ENCODE data around the gene SCAF11. TPM values are rescaled to one million over a fixed set of nuclear protein-coding genes. Genes with fewer than 3 reads are reported as not detected.
A peak's percentile ranks its signal among the peaks of the same experiment; 100 is the strongest.
"Not testable (repeated sequence)": the region's sequence is repeated elsewhere in the genome, so short reads cannot be mapped to it uniquely, and the experiment has no call there.

SCAF11 gene
- polyA plus RNA-seq (ENCODE audit: insufficient read length in 4 of 4), result 100 to 1,000 TPM in 3 of 4 donors, 10 to 100 TPM in 1; 88.9 to 144 (median 113) TPM

- DNase-seq (ENCODE audit: low read depth in 4 of 4, low spot score in 2 of 4), result peak; percentile 99 to 100 (median 100)
Measured at GRCh38 chr12:45990468-45991283, at the start of gene SCAF11. SCAF11 (minus strand) TSS chr12:45990574; CDS start chr12:45964167, 26,407 bp downstream.

- DNase-seq (ENCODE audit: low read depth in 4 of 4, low spot score in 2 of 4), result not testable (repeated sequence)
Measured at GRCh38 chr12:46037066-46037465, 46.7 kb upstream of the SCAF11 start.

- no peak for DNase-seq (ENCODE audit: low read depth in 4 of 4, low spot score in 2 of 4)
Measured at GRCh38 chr12:46027172-46027571, 36.8 kb upstream of the SCAF11 start.

GRCh38 chr12:46024099-46024498, 33.7 kb upstream of the SCAF11 start:
- no peak for DNase-seq (ENCODE audit: low read depth in 4 of 4, low spot score in 2 of 4)

GRCh38 chr12:46020768-46021167, 30.4 kb upstream of the SCAF11 start:
- no peak for DNase-seq (ENCODE audit: low read depth in 4 of 4, low spot score in 2 of 4)

GRCh38 chr12:46018712-46019111, 28.3 kb upstream of the SCAF11 start:
- DNase-seq (ENCODE audit: low read depth in 4 of 4, low spot score in 2 of 4), result not testable (repeated sequence)

GRCh38 chr12:46017866-46018375, 27.5 kb upstream of the SCAF11 start:
- DNase-seq (ENCODE audit: low read depth in 4 of 4, low spot score in 2 of 4), result not testable (repeated sequence)

- DNase-seq (ENCODE audit: low read depth in 4 of 4, low spot score in 2 of 4), result no peak
Measured at GRCh38 chr12:46005823-46006222, 15.4 kb upstream of the SCAF11 start.

GRCh38 chr12:46005151-46005797, 14.9 kb upstream of the SCAF11 start:
- DNase-seq (ENCODE audit: low read depth in 4 of 4, low spot score in 2 of 4), result no peak

- no peak for DNase-seq (ENCODE audit: low read depth in 4 of 4, low spot score in 2 of 4)
Measured at GRCh38 chr12:46004715-46005114, 14.3 kb upstream of the SCAF11 start.

- not testable (repeated sequence) for DNase-seq (ENCODE audit: low read depth in 4 of 4, low spot score in 2 of 4)
Measured at GRCh38 chr12:46000076-46000475, 9.7 kb upstream of the SCAF11 start.

- no peak for DNase-seq (ENCODE audit: low read depth in 4 of 4, low spot score in 2 of 4)
Measured at GRCh38 chr12:45994736-45995135, 4.4 kb upstream of the SCAF11 start.

GRCh38 chr12:45991284-45992249, 1.2 kb upstream of the SCAF11 start:
- peak in 3 of 4 donors; percentile 49 to 62 (median 50) for DNase-seq (ENCODE audit: low read depth in 4 of 4, low spot score in 2 of 4)

- DNase-seq (ENCODE audit: low read depth in 4 of 4, low spot score in 2 of 4), result peak in 3 of 4 donors; percentile 41 to 81 (median 53)
Measured at GRCh38 chr12:45989721-45990467, 480 bp downstream of the SCAF11 start.

- peak in 1 of 4 donors; percentile 15 for DNase-seq (ENCODE audit: low read depth in 4 of 4, low spot score in 2 of 4)
Measured at GRCh38 chr12:45989287-45989686, 1.1 kb downstream of the SCAF11 start.

- no peak for DNase-seq (ENCODE audit: low read depth in 4 of 4, low spot score in 2 of 4)
Measured at GRCh38 chr12:45988264-45988663, 2.1 kb downstream of the SCAF11 start.

GRCh38 chr12:45987340-45987727, 3.0 kb downstream of the SCAF11 start:
- DNase-seq (ENCODE audit: low read depth in 4 of 4, low spot score in 2 of 4), result no peak

GRCh38 chr12:45986641-45987339, 3.6 kb downstream of the SCAF11 start:
- no peak for DNase-seq (ENCODE audit: low read depth in 4 of 4, low spot score in 2 of 4)
